ENCODE results near the gene MRPL33. TPM values are rescaled to one million over a fixed set of nuclear protein-coding genes. Genes with fewer than 3 reads are reported as not detected.

MRPL33 gene
- total and polyA plus RNA-seq, 2 of the 13 experiments (the other 11 are each of a cell fraction or from before 2014, with no cell fraction given): 69.7 to 218 TPM

DNA sequence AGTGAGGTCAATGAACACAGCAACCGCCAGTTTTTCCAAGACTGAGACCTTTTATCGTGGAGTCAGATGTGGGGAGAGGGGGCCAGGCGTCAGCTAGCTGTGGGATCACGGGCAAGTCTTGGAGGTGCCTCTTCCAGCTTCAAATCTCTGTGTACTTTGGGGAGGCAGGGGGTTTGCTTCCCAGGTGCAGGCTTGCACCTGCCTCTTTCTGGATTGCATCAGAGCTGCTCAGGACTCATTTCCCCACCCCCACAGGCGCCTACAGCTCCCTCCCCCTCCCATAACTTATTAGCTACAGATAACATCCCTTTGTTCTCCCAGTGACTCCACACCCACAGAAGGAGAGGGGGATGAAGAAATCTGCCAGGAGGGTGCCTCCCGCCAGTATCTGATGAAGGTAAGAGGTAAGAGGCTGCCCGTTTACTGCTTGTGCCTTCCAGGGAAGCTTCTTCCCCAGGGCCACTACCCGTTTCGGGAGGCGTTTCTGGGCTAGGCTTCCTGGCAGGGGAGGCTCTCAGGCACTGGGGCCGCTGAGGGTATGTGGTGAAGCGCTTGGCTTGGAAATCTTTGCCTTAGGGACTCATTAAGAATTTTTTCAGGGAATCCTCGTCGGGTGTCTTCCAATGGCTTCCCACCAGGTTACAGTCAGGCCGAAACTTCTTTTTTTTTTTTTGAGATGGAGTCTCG lies 18.8 kb upstream of the MRPL33 start (continued):
- peak; percentile 17 for TF ChIP-seq SRSF1 (optimal IDR thresholded peaks at IDR 0.05; ENCODE audit: low read depth, low read length)
- peak; percentile 71 for TF ChIP-seq ZNF556 (CRISPR knock-in tag; IDR thresholded peaks at IDR 0.05; ENCODE audit: borderline replicate concordance)
- 0 out of 2 replicates have a peak, but pooled peaks have one; percentile 7 for TF ChIP-seq SP4 (CRISPR knock-in tag; IDR thresholded peaks at IDR 0.05)
- 0 out of 2 replicates have a peak, but pooled peaks have one; percentile 53 for TF ChIP-seq ZBTB26 (CRISPR knock-in tag; IDR thresholded peaks at IDR 0.05; ENCODE audit: borderline replicate concordance)
- no peak; the same call in 1 of the 2 replicates for TF ChIP-seq ZNF121 (CRISPR knock-in tag; IDR thresholded peaks at IDR 0.05)
- no peak for TF ChIP-seq HNRNPLL (IDR thresholded peaks at IDR 0.05; ENCODE audit: low read depth, low read length, poor library complexity, severe bottlenecking)
- no peak for TF ChIP-seq ZNF83 (CRISPR knock-in tag; IDR thresholded peaks at IDR 0.05; ENCODE audit: borderline replicate concordance)
- no peak for TF ChIP-seq HDAC6 (IDR thresholded peaks at IDR 0.05; ENCODE audit: low read depth, low read length)
- no peak for TF ChIP-seq NR0B2 (CRISPR knock-in tag; IDR thresholded peaks at IDR 0.05)
- TF ChIP-seq, protein P1, sequence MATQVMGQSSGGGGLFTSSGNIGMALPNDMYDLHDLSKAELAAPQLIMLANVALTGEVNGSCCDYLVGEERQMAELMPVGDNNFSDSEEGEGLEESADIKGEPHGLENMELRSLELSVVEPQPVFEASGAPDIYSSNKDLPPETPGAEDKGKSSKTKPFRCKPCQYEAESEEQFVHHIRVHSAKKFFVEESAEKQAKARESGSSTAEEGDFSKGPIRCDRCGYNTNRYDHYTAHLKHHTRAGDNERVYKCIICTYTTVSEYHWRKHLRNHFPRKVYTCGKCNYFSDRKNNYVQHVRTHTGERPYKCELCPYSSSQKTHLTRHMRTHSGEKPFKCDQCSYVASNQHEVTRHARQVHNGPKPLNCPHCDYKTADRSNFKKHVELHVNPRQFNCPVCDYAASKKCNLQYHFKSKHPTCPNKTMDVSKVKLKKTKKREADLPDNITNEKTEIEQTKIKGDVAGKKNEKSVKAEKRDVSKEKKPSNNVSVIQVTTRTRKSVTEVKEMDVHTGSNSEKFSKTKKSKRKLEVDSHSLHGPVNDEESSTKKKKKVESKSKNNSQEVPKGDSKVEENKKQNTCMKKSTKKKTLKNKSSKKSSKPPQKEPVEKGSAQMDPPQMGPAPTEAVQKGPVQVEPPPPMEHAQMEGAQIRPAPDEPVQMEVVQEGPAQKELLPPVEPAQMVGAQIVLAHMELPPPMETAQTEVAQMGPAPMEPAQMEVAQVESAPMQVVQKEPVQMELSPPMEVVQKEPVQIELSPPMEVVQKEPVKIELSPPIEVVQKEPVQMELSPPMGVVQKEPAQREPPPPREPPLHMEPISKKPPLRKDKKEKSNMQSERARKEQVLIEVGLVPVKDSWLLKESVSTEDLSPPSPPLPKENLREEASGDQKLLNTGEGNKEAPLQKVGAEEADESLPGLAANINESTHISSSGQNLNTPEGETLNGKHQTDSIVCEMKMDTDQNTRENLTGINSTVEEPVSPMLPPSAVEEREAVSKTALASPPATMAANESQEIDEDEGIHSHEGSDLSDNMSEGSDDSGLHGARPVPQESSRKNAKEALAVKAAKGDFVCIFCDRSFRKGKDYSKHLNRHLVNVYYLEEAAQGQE (IDR thresholded peaks at IDR 0.05; ENCODE audit: borderline replicate concordance in 1 of 2, low read depth in 1 of 2, low read length in 2 of 2): no peak; a peak in 1 of 4 replicates
- no peak for TF ChIP-seq ZNF205 (CRISPR knock-in tag; IDR thresholded peaks at IDR 0.05)
- TF ChIP-seq CEBPB (IDR thresholded peaks at IDR 0.05; ENCODE audit: borderline replicate concordance, low read depth, low read length): peak; percentile 89
- no peak for TF ChIP-seq MNT (IDR thresholded peaks at IDR 0.05)
- TF ChIP-seq, protein P2, sequence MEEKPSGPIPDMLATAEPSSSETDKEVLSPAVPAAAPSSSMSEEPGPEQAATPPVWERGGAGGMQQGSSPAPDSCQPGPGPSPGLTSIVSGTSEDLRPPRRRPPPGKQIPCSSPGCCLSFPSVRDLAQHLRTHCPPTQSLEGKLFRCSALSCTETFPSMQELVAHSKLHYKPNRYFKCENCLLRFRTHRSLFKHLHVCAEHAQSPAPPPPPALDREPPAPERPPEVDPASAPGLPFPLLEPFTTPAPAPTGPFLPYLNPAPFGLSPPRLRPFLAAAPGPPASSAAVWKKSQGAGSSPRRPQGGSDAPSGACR (CRISPR knock-in tag; IDR thresholded peaks at IDR 0.05): no peak
- no peak for TF ChIP-seq TCF12 (IDR thresholded peaks at IDR 0.05)
- no peak; the same call in 1 of the 2 replicates for TF ChIP-seq TCF12 (CRISPR knock-in tag; IDR thresholded peaks at IDR 0.05)
- no peak for TF ChIP-seq ZNF138 (CRISPR knock-in tag; IDR thresholded peaks at IDR 0.05; ENCODE audit: low read depth)
- TF ChIP-seq ATF4 (CRISPR knock-in tag; IDR thresholded peaks at IDR 0.05): peak in 1 of 2 experiments; percentile 97; a peak in 2 of 4 replicates
- TF ChIP-seq TEAD2 (CRISPR knock-in tag; IDR thresholded peaks at IDR 0.05): no peak
